Loucy (cell line): ENCODE measurements around the gene DCX.

Experiments used
- CTCF ChIP-seq: fragments of 200-600 bp; sonication (generic); conservative IDR thresholded peaks from 2 replicates; pipeline ENCODE4 v1.5.1; 2014; ENCODE audit warnings: mild to moderate bottlenecking, antibody characterized with exemption, low read length
- EZH2phosphoT487 ChIP-seq: fragments of 200-600 bp; IDR thresholded peaks from 2 replicates; pipeline ENCODE4 v1.6.1; 2018; ENCODE audit warnings: antibody characterized with exemption, mild to moderate bottlenecking, moderate library complexity, borderline replicate concordance

DNA sequence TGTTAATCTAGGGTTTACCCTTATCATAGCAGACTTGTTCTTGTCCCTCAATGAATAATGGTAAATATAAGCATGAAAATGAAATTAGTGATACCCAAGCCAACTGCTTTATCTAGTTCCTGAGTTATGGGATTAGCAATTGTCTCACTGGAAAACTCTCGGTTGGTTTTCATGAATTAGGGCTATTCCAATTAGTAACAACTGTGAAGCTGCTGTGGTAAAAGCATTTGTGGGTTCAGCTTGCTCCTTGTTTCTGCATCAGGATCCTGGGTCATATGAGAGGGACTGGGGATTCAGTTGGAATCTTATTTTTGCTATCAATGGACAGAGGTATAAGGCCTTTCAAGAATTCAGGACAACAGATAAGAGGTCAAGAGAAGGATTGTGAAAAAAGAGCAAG lies 50.2 kb downstream of the DCX start:
- TF ChIP-seq CTCF = no peak
- TF ChIP-seq EZH2phosphoT487 = no peak
